Measurements from ENCODE around the gene MAP2K5. TPM values are rescaled to one million over a fixed set of nuclear protein-coding genes. Genes with fewer than 3 reads are reported as not detected.

MAP2K5 gene
- total RNA-seq, 1 experiment from 2014 or later: 15.0 TPM

- no peak overlapping the region for H2BK20ac ChIP-seq (ENCODE audit: low read depth, low read length, poor library complexity, severe bottlenecking)
- H3K9me3 ChIP-seq (ENCODE audit: control insufficient read depth, low read depth, low read length): no peaks in the 10 kb centered on the region
- no peak overlapping the region for H2AK5ac ChIP-seq (ENCODE audit: insufficient read length, low read length)
- H4K91ac ChIP-seq (ENCODE audit: insufficient read length, low read depth, low read length): no peak overlapping the region
- no peak overlapping the region for H3K4me2 ChIP-seq (ENCODE audit: insufficient read depth, insufficient read length, low read length)
- no peaks in the 10 kb centered on the region for H3K27me3 ChIP-seq (ENCODE audit: insufficient read depth, low read length)
- H3K36me3 Mint-ChIP-seq (ENCODE audit: insufficient read depth in 1 of 3, low read depth in 3 of 3): no peaks in the 10 kb centered on the region
- DNase-seq: no peak
- H2BK120ac ChIP-seq (ENCODE audit: low read depth, low read length, poor library complexity, severe bottlenecking): no peak overlapping the region
- no peak overlapping the region; a peak in 1 of 7 replicates for H3K27ac Mint-ChIP-seq
- no peaks in the 10 kb centered on the region for H3K79me2 ChIP-seq (ENCODE audit: insufficient read depth, low read length)
- H3K23me2 ChIP-seq (ENCODE audit: insufficient read length, low read depth, low read length, poor library complexity, severe bottlenecking): no peaks in the 10 kb centered on the region
- H2AFZ ChIP-seq (ENCODE audit: low read length): no peak overlapping the region
- H3K27ac ChIP-seq (ENCODE audit: insufficient read length, low read depth, low read length): no peak overlapping the region
- no peaks in the 10 kb centered on the region for H3K9me3 Mint-ChIP-seq
- H2BK15ac ChIP-seq (ENCODE audit: low read depth, low read length): no peak overlapping the region
- WGBS (ENCODE audit: extremely low coverage, insufficient read length, low lambda C conversion rate): no CpG with 5 or more reads among the region's 3 CpGs
- H3K23ac ChIP-seq (ENCODE audit: insufficient read length, low read depth, low read length): no peak overlapping the region
- H3K4ac ChIP-seq (ENCODE audit: low read depth, low read length): no peak overlapping the region
- no peak overlapping the region for H3K14ac ChIP-seq (ENCODE audit: insufficient read depth, low read length)
- no peak overlapping the region for H3K9ac ChIP-seq (ENCODE audit: extremely low read depth, insufficient read length, low read length)
- TF ChIP-seq, protein P1, sequence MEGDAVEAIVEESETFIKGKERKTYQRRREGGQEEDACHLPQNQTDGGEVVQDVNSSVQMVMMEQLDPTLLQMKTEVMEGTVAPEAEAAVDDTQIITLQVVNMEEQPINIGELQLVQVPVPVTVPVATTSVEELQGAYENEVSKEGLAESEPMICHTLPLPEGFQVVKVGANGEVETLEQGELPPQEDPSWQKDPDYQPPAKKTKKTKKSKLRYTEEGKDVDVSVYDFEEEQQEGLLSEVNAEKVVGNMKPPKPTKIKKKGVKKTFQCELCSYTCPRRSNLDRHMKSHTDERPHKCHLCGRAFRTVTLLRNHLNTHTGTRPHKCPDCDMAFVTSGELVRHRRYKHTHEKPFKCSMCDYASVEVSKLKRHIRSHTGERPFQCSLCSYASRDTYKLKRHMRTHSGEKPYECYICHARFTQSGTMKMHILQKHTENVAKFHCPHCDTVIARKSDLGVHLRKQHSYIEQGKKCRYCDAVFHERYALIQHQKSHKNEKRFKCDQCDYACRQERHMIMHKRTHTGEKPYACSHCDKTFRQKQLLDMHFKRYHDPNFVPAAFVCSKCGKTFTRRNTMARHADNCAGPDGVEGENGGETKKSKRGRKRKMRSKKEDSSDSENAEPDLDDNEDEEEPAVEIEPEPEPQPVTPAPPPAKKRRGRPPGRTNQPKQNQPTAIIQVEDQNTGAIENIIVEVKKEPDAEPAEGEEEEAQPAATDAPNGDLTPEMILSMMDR (conservative IDR thresholded peaks at IDR 0.05): no peak
- no peak overlapping the region for H3K56ac ChIP-seq (ENCODE audit: insufficient read length, low read depth, low read length)
- H3K4me3 Mint-ChIP-seq: no peak overlapping the region
- H3K79me1 ChIP-seq (ENCODE audit: insufficient read depth, low read depth, low read length, poor library complexity, severe bottlenecking): no peaks in the 10 kb centered on the region
- H3T11ph ChIP-seq (ENCODE audit: low read length): no peak overlapping the region
- no peak overlapping the region for H4K5ac ChIP-seq (ENCODE audit: insufficient read length, low read depth, low read length)
- H2BK12ac ChIP-seq (ENCODE audit: insufficient read length, low read depth, low read length): no peak overlapping the region
- peaks cover 4 to 8% of the 10 kb centered on the region in 2 experiments; a peak in 2 of 4 replicates for H3K4me1 Mint-ChIP-seq
- no peaks in the 10 kb centered on the region for H4K20me1 ChIP-seq (ENCODE audit: control insufficient read depth, insufficient read depth, insufficient read length)
- no peaks in the 10 kb centered on the region for H3K27me3 Mint-ChIP-seq (ENCODE audit: low read depth)
- no peak overlapping the region for H3K18ac ChIP-seq (ENCODE audit: insufficient read length, low read depth, low read length)
- H2BK5ac ChIP-seq (ENCODE audit: insufficient read length, low read length): no peak overlapping the region
- no peak overlapping the region for H4K8ac ChIP-seq (replicated peaks; ENCODE audit: insufficient read length, low read depth, low read length)
- peaks cover 2% of the 10 kb centered on the region; the same call in 1 of the 2 replicates for H3K4me1 ChIP-seq (ENCODE audit: insufficient read depth, low read length)
Observed at GRCh38 chr15:67607959-67608637, 65.6 kb downstream of the MAP2K5 start.
